GM12801 (cell line): ENCODE results near the gene DCTN1.

ENCODE experiments used
- CTCF ChIP-seq: IDR thresholded peaks from one replicate; pipeline ENCODE4 v1.5.1; 2011; ENCODE audit warnings: control low read depth; ENCODE audit not compliant: insufficient read length; ENCODE audit errors: extremely low read depth

DCTN1 gene

GRCh38 chr2:74379851-74380789, at the start of gene DCTN1:
DCTN1 (minus strand) TSS chr2:74380311; CDS start chr2:74380037, 274 bp downstream.
- TF ChIP-seq CTCF: no peak

DNA sequence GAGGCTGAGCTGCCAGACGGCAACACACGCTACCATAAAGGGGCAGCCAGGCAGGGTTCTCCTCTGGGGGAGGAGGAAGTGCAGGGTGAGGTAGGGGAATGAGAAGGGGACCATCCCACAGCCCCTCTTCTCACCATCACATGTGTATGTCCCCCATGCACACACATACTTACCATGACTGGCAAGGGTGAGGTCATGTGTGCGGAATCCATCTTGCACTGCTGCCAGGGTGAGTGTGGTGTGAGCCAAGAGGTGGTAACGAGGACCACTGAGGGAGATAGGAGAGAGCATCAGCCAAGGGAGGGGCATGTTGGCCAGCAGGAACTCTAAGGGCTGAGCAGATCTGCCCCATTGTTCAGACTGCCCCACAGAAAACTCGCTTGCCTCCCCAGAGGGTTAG, 48.6 kb upstream of the DCTN1 start:
- no peak for TF ChIP-seq CTCF

DNA sequence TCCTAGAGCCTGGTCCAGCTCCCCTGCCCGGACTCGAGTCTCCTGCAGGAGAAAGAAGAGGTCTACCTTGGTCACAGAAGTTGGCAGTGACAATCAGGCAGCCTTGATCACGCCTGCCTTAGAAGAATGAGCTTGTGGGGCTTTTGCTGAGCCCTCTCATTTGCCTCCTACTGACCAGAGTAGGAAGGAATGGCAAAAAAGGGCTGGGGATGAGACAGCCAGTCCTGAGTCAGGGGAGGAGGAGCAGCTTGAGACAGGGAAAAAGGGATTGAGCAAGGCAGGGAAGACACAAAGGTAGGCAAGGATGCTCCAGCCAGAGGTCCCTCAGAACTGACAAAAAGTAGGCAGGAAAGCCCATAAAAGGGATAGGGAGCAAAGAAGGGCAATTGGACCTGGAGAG, 47.4 kb upstream of the DCTN1 start:
- TF ChIP-seq CTCF: no peak

GRCh38 chr2:74426181-74426758, 46.2 kb upstream of the DCTN1 start:
- no peak for TF ChIP-seq CTCF

DNA sequence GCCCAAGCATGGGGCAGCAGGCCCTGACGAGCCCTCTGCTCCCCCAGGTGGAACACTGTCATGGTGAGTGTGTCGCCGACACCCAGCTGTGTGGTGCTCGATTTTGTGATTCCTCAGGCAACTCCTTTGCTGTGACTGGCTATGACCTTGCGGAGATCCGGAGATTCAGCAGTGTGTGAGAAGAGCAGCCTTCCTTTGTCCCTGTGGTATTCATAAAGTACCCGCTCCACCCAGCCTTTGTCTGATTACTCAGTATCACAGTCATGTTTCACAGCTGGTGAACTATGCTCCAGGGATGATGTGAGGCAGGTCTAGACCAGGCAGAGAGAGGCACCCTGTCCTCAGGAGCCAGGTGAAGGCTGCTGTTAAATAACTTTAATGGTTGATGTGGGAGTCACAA, 45.4 kb upstream of the DCTN1 start:
- TF ChIP-seq CTCF: no peak

DNA sequence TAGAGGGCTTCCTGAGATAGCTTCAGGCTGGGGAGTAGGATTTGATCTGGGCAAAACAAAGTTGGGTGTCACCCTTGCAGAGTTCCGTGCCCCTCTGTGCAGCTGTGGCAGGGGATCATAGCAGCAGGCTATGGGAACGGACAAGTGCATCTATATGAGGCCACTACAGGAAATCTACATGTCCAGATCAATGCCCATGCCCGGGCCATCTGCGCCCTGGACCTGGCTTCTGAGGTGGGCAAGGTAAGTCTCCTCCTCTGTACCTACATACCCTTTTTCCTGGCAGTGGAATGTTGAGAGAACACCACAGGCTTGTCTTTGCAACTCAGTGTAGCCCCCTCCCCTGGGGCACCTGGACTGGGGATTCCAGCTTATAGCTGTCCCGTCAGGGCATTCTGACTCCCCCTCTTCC, 44.9 kb upstream of the DCTN1 start:
- TF ChIP-seq CTCF: no peak

GRCh38 chr2:74424139-74424992, 44.3 kb upstream of the DCTN1 start:
- TF ChIP-seq CTCF: no peak
